Esophagus muscularis mucosa (tissue), 3 donors: ENCODE data around the gene ACP6.

ENCODE experiments used
- POLR2A ChIP-seq: fragments of 450-650 bp; IDR thresholded peaks from one replicate; pipeline ENCODE4 v1.6.1; 2017; ENCODE audit warnings: antibody characterized with exemption, moderate library complexity, mild to moderate bottlenecking, low read depth
- TF ChIP-seq, protein P1 (sequence below), 3 experiments: fragments of 200-600 bp in 2 of 3; fragments of 450-650 bp in 1 of 3; sonication (generic) in 2 of 3; IDR thresholded peaks; one replicate each; pipeline ENCODE4 v1.5.1; 2017 to 2019; ENCODE audit warnings: antibody characterized with exemption in 3 of 3, mild to moderate bottlenecking in 2 of 3, moderate library complexity in 1 of 3

DNA sequence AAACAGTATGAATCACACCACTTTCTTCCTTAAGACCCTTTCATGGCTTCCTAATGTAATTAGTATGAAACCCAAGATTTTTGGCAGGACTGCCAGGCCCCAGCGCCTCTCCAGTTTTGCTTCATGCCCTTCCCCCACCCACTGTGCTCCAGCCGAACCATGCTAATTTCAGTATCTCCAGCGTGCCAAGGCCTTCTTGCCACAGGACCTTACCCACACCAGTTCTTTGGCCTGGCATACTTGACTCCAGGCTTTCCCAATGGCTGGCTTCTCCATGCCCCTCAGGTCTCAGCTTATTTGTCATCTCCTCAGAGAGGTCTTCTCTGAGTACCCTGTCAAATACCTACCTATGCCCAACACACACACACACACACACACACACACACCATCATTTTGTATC lies 38.5 kb downstream of the ACP6 start:
- TF ChIP-seq POLR2A, result no peak
- TF ChIP-seq, protein P1, sequence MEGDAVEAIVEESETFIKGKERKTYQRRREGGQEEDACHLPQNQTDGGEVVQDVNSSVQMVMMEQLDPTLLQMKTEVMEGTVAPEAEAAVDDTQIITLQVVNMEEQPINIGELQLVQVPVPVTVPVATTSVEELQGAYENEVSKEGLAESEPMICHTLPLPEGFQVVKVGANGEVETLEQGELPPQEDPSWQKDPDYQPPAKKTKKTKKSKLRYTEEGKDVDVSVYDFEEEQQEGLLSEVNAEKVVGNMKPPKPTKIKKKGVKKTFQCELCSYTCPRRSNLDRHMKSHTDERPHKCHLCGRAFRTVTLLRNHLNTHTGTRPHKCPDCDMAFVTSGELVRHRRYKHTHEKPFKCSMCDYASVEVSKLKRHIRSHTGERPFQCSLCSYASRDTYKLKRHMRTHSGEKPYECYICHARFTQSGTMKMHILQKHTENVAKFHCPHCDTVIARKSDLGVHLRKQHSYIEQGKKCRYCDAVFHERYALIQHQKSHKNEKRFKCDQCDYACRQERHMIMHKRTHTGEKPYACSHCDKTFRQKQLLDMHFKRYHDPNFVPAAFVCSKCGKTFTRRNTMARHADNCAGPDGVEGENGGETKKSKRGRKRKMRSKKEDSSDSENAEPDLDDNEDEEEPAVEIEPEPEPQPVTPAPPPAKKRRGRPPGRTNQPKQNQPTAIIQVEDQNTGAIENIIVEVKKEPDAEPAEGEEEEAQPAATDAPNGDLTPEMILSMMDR (IDR thresholded peaks at IDR 0.05), result no peak
